Neuron (in vitro differentiated cells): ENCODE measurements around the gene C1QL1.

Experiments
- H2AFZ ChIP-seq: one replicate; pipeline ENCODE4 v1.6.1; 2013; ENCODE audit warnings: low read depth, mild to moderate bottlenecking, inconsistent platforms, low read length, moderate library complexity
- H3K27me3 ChIP-seq: one replicate; pipeline ENCODE4 v1.6.1; 2013; ENCODE audit warnings: low read length; ENCODE audit not compliant: insufficient read depth
- H3K36me3 ChIP-seq: one replicate; pipeline ENCODE4 v1.6.1; 2013; ENCODE audit warnings: low read length; ENCODE audit not compliant: insufficient read depth
- H3K4me1 ChIP-seq: one replicate; pipeline ENCODE4 v1.6.1; 2013; ENCODE audit warnings: low read length; ENCODE audit not compliant: insufficient read depth
- H3K4me3 ChIP-seq: 2 replicates; pipeline ENCODE4 v1.5.1; 2013; ENCODE audit warnings: mild to moderate bottlenecking, low read length, moderate library complexity
- H3K9me3 ChIP-seq: one replicate; pipeline ENCODE4 v1.6.1; 2013; ENCODE audit warnings: low read length

The C1QL1 gene

GRCh38 chr17:44910231-44911106, 57.6 kb downstream of the C1QL1 start:
- H3K4me3 ChIP-seq: no peak overlapping the region
- H3K27me3 ChIP-seq: peaks cover 16% of the 10 kb centered on the region
- peaks cover 18% of the 10 kb centered on the region for H3K4me1 ChIP-seq
- no peaks in the 10 kb centered on the region for H3K36me3 ChIP-seq
- no peak overlapping the region for H2AFZ ChIP-seq
- H3K9me3 ChIP-seq: peaks cover 2% of the 10 kb centered on the region
